A673 (cell line): ENCODE results near the gene TMPRSS2.

Experiments
- CTCF ChIP-seq: fragments of 300-800, 200-600 bp; sonication (generic); conservative IDR thresholded peaks from 2 replicates; pipeline ENCODE4 v1.5.1; 2017; ENCODE audit warnings: low read depth, mild to moderate bottlenecking, antibody characterized with exemption, low read length, moderate library complexity, mixed read lengths
- EZH2 ChIP-seq: fragments of 200-600 bp; sonication (generic); IDR thresholded peaks from 2 replicates; pipeline ENCODE4 v1.6.1; 2017; ENCODE audit warnings: borderline replicate concordance, low read depth, mild to moderate bottlenecking, mixed read lengths, antibody characterized with exemption, low read length; ENCODE audit not compliant: poor library complexity, severe bottlenecking

DNA sequence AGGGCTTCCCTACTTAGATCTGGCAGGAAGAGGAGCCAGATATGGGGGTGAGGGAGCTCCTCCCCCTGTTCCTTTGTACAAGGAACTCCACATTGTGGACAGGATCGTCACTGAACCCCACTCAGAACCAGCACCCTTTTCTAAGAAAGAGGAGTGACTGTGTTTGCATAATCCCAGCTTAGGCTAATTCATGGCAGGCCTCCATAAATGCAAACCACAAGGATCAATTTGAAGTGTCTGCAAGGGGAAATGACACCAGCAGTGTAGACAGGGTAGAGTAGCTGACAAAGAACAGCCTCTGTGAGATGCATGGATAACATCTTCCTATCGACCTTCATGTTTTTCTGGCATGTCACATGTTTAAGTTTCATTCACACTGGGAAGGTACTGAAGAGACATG, 70.2 kb downstream of the TMPRSS2 start:
- TF ChIP-seq CTCF (no peak), EZH2 (no peak)
